ENCODE results near the gene ABTB2. TPM values are rescaled to one million over a fixed set of nuclear protein-coding genes. Genes with fewer than 3 reads are reported as not detected.

Gene ABTB2
- total RNA-seq, 1 experiment from 2014 or later, result 3.6 TPM

DNA sequence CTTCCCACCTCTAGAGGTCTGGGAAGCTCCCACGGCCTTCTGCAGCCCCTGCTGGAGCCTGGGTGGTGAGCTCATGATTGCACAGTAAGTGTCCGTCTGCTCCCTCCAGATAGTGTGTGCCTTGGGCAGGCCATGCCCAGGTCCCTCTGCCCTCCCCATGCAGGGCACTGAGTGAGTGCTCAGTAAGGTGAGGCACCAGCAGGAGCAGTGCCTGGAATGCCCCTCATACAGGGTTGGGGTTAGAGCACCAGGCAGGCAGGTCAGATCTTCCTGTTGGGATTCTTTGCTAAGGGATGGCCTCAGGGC is 202.1 kb downstream of the ABTB2 start:
- no peaks in the 10 kb centered on the region for H3K4me1 ChIP-seq
- no TSS peak for BruUV-seq (replicated peaks)
- Mint-ChIP-seq H3K27me3 (ENCODE audit: insufficient read depth, unreplicated experiment) (no peaks in the 10 kb centered on the region), H3K9me3 (ENCODE audit: unreplicated experiment) (no peaks in the 10 kb centered on the region), H3K27ac (ENCODE audit: unreplicated experiment) (no peak overlapping the region), H3K4me1 (ENCODE audit: low read depth, unreplicated experiment) (no peaks in the 10 kb centered on the region), H3K36me3 (ENCODE audit: insufficient read depth, unreplicated experiment) (peaks cover 6% of the 10 kb centered on the region), H3K4me3 (ENCODE audit: unreplicated experiment) (no peak overlapping the region)
- intact Hi-C loops (cut with micrococcal nuclease; ENCODE audit: unreplicated experiment), result no loop called here
- ChIA-PET CTCF (no interaction called here), POLR2A (no interaction called here)
- H3K27me3 ChIP-seq (replicated peaks; ENCODE audit: control insufficient read depth, insufficient read depth, low read length), result no peaks in the 10 kb centered on the region
- no peak for DNase-seq
- no peaks in the 10 kb centered on the region for H3K36me3 ChIP-seq (ENCODE audit: control insufficient read depth, insufficient read depth, low read length)
- no peaks in the 10 kb centered on the region for H3K9me3 ChIP-seq
- TF ChIP-seq, protein P1, sequence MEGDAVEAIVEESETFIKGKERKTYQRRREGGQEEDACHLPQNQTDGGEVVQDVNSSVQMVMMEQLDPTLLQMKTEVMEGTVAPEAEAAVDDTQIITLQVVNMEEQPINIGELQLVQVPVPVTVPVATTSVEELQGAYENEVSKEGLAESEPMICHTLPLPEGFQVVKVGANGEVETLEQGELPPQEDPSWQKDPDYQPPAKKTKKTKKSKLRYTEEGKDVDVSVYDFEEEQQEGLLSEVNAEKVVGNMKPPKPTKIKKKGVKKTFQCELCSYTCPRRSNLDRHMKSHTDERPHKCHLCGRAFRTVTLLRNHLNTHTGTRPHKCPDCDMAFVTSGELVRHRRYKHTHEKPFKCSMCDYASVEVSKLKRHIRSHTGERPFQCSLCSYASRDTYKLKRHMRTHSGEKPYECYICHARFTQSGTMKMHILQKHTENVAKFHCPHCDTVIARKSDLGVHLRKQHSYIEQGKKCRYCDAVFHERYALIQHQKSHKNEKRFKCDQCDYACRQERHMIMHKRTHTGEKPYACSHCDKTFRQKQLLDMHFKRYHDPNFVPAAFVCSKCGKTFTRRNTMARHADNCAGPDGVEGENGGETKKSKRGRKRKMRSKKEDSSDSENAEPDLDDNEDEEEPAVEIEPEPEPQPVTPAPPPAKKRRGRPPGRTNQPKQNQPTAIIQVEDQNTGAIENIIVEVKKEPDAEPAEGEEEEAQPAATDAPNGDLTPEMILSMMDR (IDR thresholded peaks at IDR 0.05; ENCODE audit: insufficient read depth in 1 of 2, low read depth in 1 of 2, low read length in 1 of 2, severe bottlenecking in 1 of 2, unreplicated experiment in 1 of 2), result no peak
- H3K4me3 ChIP-seq (ENCODE audit: low read depth, low read length), result no peak overlapping the region

DNA sequence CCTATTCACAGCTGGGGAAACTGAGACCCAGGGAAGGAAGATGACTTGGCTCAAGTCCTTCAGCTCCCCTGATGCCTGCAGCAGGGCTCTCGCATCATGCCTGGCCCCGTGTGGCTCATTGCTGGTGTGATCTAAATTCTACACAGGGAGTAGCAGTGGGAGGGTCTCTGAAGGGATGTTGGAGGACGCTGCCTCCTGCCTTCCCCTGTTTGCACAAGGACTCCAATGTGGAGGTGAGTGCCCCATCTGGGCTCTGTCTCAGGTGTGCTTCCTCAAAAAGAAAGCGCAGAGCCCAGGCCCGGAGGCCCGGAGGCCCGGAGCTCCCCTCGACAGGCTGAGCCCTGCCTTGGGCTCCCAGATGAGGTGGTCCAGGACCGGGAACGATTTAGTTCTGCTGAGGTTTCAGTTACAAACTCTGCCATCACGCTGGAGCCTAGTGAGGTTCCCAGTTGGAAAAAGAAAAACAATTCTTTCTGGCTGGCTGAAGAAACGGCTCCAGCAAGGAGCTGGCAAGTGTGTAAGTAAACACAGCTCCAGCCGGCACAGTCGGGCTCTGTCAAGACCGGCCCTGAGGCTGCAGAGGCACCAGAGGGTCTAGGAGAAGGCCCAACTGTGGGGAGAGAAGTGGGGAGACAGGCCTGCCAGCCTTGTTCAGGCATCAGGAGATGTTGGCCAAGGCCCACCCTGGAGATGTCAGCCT is 202.6 kb downstream of the ABTB2 start:
- Mint-ChIP-seq H3K4me3 (ENCODE audit: unreplicated experiment) (no peak overlapping the region), H3K27me3 (ENCODE audit: insufficient read depth, unreplicated experiment) (no peaks in the 10 kb centered on the region), H3K36me3 (ENCODE audit: insufficient read depth, unreplicated experiment) (peaks cover 6% of the 10 kb centered on the region), H3K4me1 (ENCODE audit: low read depth, unreplicated experiment) (no peaks in the 10 kb centered on the region), H3K9me3 (ENCODE audit: unreplicated experiment) (no peaks in the 10 kb centered on the region), H3K27ac (ENCODE audit: unreplicated experiment) (no peak overlapping the region)
- POLR2A ChIA-PET, result no interaction called here
- Histone ChIP-seq H3K9me3 (no peaks in the 10 kb centered on the region), H3K27me3 (replicated peaks; ENCODE audit: control insufficient read depth, insufficient read depth, low read length) (no peaks in the 10 kb centered on the region), H3K4me3 (ENCODE audit: low read depth, low read length) (no peak overlapping the region), H3K4me1 (no peaks in the 10 kb centered on the region), H3K36me3 (ENCODE audit: control insufficient read depth, insufficient read depth, low read length) (no peaks in the 10 kb centered on the region)
- intact Hi-C loops (cut with micrococcal nuclease; ENCODE audit: unreplicated experiment), result no loop called here
- BruUV-seq (replicated peaks), result no TSS peak
- CTCF ChIA-PET, result no interaction called here
- TF ChIP-seq, protein P1 (IDR thresholded peaks at IDR 0.05; ENCODE audit: insufficient read depth in 1 of 2, low read depth in 1 of 2, low read length in 1 of 2, severe bottlenecking in 1 of 2, unreplicated experiment in 1 of 2), result no peak
- no peak for DNase-seq

DNA sequence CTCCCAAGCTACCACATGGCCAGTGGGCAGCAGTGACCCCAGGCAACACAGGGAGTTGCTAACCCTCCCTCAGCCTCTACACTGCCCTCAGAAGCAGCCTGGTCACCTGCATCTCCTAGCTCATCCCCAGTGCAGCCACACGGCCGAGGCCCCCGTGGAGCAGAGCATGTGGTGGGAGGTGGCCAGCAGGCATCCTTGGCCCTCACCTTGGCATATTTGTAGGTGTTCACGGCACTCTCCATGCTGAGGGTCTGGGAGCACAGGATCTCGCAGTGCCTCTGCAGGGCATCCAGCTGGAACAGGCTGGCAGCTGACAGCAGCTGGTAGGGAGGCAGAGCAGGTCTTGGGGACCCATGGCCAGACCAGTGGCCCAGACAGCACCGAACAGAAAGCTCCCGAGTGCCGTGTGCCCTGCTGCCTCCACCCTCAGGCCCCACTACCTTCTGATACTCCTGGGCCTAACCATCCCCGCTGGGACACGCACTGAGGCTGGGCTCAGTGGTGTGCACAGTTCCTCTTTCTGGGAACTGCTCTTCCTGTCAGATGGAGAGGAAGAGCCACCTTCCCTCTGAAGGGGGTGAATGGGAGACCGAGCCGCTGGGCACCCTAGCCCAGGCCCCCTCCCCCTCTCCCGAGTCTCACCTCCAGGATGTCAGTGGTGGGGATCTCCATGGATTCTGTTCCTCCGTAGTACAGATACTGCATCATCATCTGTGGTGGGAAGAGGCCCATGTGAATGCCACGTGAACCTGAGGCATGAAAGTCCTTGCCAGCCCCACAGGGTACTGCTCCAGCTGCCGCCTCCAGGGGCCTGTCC is 203.5 kb downstream of the ABTB2 start:
- Histone ChIP-seq H3K27me3 (replicated peaks; ENCODE audit: control insufficient read depth, insufficient read depth, low read length) (no peaks in the 10 kb centered on the region), H3K36me3 (ENCODE audit: control insufficient read depth, insufficient read depth, low read length) (no peaks in the 10 kb centered on the region), H3K4me1 (no peaks in the 10 kb centered on the region), H3K4me3 (ENCODE audit: low read depth, low read length) (no peak overlapping the region), H3K9me3 (no peaks in the 10 kb centered on the region)
- ChIA-PET POLR2A (no interaction called here), CTCF (no interaction called here)
- no peaks in the 10 kb centered on the region for H3K4me1 Mint-ChIP-seq (ENCODE audit: low read depth, unreplicated experiment)
- peaks cover 6% of the 10 kb centered on the region for H3K36me3 Mint-ChIP-seq (ENCODE audit: insufficient read depth, unreplicated experiment)
- H3K27me3 Mint-ChIP-seq (ENCODE audit: insufficient read depth, unreplicated experiment), result no peaks in the 10 kb centered on the region
- intact Hi-C loops (cut with micrococcal nuclease; ENCODE audit: unreplicated experiment), result no loop called here
- no peak overlapping the region for H3K4me3 Mint-ChIP-seq (ENCODE audit: unreplicated experiment)
- TF ChIP-seq, protein P1 (IDR thresholded peaks at IDR 0.05; ENCODE audit: insufficient read depth in 1 of 2, low read depth in 1 of 2, low read length in 1 of 2, severe bottlenecking in 1 of 2, unreplicated experiment in 1 of 2), result no peak
- H3K9me3 Mint-ChIP-seq (ENCODE audit: unreplicated experiment), result no peaks in the 10 kb centered on the region
- BruUV-seq (replicated peaks), result no TSS peak
- no peak for DNase-seq
- no peak overlapping the region for H3K27ac Mint-ChIP-seq (ENCODE audit: unreplicated experiment)

Measured in Caco-2 (cell line).